ENCODE measurements around the gene PKP3. TPM values are rescaled to one million over a fixed set of nuclear protein-coding genes. Genes with fewer than 3 reads are reported as not detected.

The PKP3 gene
- total and polyA plus RNA-seq, 9 of the 15 experiments (the other 6 are each of a cell fraction or from before 2014, with no cell fraction given): 0.11 to 110 (median 30.7) TPM

- TF ChIP-seq FOXK2 (conservative IDR thresholded peaks at IDR 0.05 in 1 of 2, IDR thresholded peaks at IDR 0.05 in 1 of 2; ENCODE audit: low read depth in 2 of 2) (no peak), TAF15 (IDR thresholded peaks at IDR 0.05; ENCODE audit: low read depth, low read length) (no peak), ZFP36 (IDR thresholded peaks at IDR 0.05; ENCODE audit: low read depth, low read length, partially characterized antibody) (no peak), TRIM24 (IDR thresholded peaks at IDR 0.05) (no peak), ARID3A (IDR thresholded peaks at IDR 0.05; ENCODE audit: borderline replicate concordance, low read depth, low read length) (no peak), LCOR (CRISPR knock-in tag; IDR thresholded peaks at IDR 0.05) (no peak)
These were observed 23.8 kb downstream of the PKP3 start (continued) for GRCh38 chr11:417652-418342.

- Histone ChIP-seq H3K36me3 (ENCODE audit: control insufficient read depth, insufficient read depth, low read length) (no peaks in the 10 kb centered on the region), H3K9ac (ENCODE audit: insufficient read depth in 1 of 2, low read depth in 2 of 2, low read length in 2 of 2) (peak overlapping the region in 1 of 2 experiments; percentile 33; a peak in 1 of 4 replicates), H3K4me1 (replicated peaks in 1 of 2; ENCODE audit: control insufficient read depth in 2 of 2, insufficient read depth in 2 of 2, low read length in 2 of 2) (peaks cover 10 to 66% of the 10 kb centered on the region in 2 experiments), H3K27me3 (ENCODE audit: control insufficient read depth in 2 of 2, insufficient read depth in 2 of 2, low read length in 2 of 2) (no peaks in the 10 kb centered on the region), H3K4me3 (no peak overlapping the region), H3K9me3 (replicated peaks; ENCODE audit: control insufficient read depth, insufficient read depth, low read depth, low read length) (no peaks in the 10 kb centered on the region), H3K79me2 (ENCODE audit: control insufficient read depth, insufficient read depth, low read length) (no peaks in the 10 kb centered on the region), H3K9me1 (ENCODE audit: control insufficient read depth, insufficient read depth, low read length) (no peaks in the 10 kb centered on the region), H3K4me2 (ENCODE audit: insufficient read depth, low read length) (no peak overlapping the region), H2AFZ (ENCODE audit: low read depth, low read length) (no peak overlapping the region), H3K27ac (ENCODE audit: extremely low read depth, low read depth, low read length) (no peak overlapping the region), H4K20me1 (replicated peaks; ENCODE audit: control insufficient read depth, insufficient read depth, low read length) (no peaks in the 10 kb centered on the region)
- in situ Hi-C loops (cut with MboI) (no loop called here), intact Hi-C loops (cut with micrococcal nuclease) (no loop called here)
- ATAC-seq: no peak
- BruUV-seq (replicated peaks): no TSS peak
- FAIRE-seq: no peak
- ChIA-PET CTCF (ENCODE audit: low intra/inter-chr PET ratio) (no interaction called here), POLR2A (interaction anchor here (0.8 kb wide), 1 partner anchor 22 kb away, joined by 3 read pairs; no protein-coding TSS in a partner anchor)
- peak; percentile 74; the same call in 1 of the 2 replicates for TF ChIP-seq NR2C2 (CRISPR knock-in tag; IDR thresholded peaks at IDR 0.05)
- TF ChIP-seq NR2C2 (tag; IDR thresholded peaks at IDR 0.05): peak; percentile 61
- TF ChIP-seq DNMT1 (IDR thresholded peaks at IDR 0.05): no peak
- TF ChIP-seq TCF15 (CRISPR knock-in tag; IDR thresholded peaks at IDR 0.05): no peak
- no peak for TF ChIP-seq TEAD2 (tag; IDR thresholded peaks at IDR 0.05)
- no peak for TF ChIP-seq DLX4 (CRISPR knock-in tag; IDR thresholded peaks at IDR 0.05)
- peak; percentile 92 for TF ChIP-seq NR2C1 (IDR thresholded peaks at IDR 0.05)
- peak; percentile 76 for TF ChIP-seq NR2C1 (tag; IDR thresholded peaks at IDR 0.05)
- no peak for TF ChIP-seq TCFL5 (CRISPR knock-in tag; conservative IDR thresholded peaks at IDR 0.05)
- no peak for TF ChIP-seq CBX1 (IDR thresholded peaks at IDR 0.05; ENCODE audit: low read depth)
- WGBS (ENCODE audit: insufficient coverage, low coverage, missing lambda C conversion rate): 71% methylated on average over 17 of the region's 30 CpGs
- no peak for DNase-seq (ENCODE audit: extremely low read depth in 1 of 4, low spot score in 3 of 4)
These were observed 24.6 kb downstream of the PKP3 start for GRCh38 chr11:418343-419247.

Data from K562 (cell line).